WTC11 (cell line): Measurements from ENCODE around the gene OTOG.

ENCODE experiments used
- GRHL2 ChIP-seq: fragments of 250-450 bp; sonication (Bioruptor Pico); IDR thresholded peaks from 2 replicates; pipeline ENCODE4 v1.8.0; 2022; ENCODE audit warnings: mild to moderate bottlenecking, moderate library complexity; ENCODE audit not compliant: insufficient replicate concordance, severe bottlenecking
- TEAD4 ChIP-seq: sonication (generic); formaldehyde crosslinking; IDR thresholded peaks from 2 replicates; pipeline ENCODE4 v1.8.0; 2022; ENCODE audit warnings: mild to moderate bottlenecking, missing genetic modification reagents
- TF ChIP-seq, protein P1 (sequence below): sonication (generic); formaldehyde crosslinking; conservative IDR thresholded peaks from 2 replicates; pipeline ENCODE4 v1.8.1; 2022; ENCODE audit warnings: mild to moderate bottlenecking, missing genetic modification reagents
- TF ChIP-seq, protein P2 (sequence below): fragments of 200-600 bp; IDR thresholded peaks from 2 replicates; pipeline ENCODE4 v1.8.0; 2022; ENCODE audit warnings: antibody characterized with exemption
- TF ChIP-seq, protein P3 (sequence below): sonication (generic); formaldehyde crosslinking; IDR thresholded peaks from 2 replicates; pipeline ENCODE4 v1.8.0; 2022; ENCODE audit warnings: mild to moderate bottlenecking, missing genetic modification reagents

DNA sequence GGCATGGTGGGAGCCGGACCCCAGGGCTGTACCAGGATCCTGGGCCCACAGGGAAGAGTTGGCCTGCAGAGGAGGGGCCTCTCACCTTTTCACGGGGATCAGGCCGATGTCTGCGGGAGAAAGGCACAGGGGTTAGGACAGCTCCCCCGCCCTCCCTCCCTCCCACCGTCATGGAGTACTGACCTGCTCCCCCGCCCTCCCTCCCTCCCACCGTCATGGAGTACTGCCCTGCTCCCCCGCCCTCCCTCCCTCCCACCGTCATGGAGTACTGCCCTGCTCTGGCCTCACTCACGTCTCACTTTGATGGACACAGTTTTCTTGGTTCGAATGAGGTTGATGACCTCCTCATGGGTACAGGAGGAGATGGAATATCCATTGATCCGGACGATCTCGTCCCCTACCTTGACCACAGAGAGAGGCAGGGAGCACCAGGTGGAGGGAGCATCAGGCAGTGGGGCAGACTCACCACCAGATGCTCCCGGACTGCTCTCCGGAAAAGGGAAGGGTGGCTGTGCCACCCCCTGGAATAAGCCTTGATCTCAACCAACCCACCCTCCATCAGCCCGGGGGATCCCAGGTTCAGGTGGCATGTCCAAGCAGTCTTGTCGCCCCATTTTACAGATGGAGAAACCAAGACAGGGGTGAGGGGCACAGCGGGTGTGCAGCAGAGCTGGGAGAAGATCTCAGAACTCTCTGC is 20.0 kb upstream of the OTOG start:
- TF ChIP-seq, protein P1, sequence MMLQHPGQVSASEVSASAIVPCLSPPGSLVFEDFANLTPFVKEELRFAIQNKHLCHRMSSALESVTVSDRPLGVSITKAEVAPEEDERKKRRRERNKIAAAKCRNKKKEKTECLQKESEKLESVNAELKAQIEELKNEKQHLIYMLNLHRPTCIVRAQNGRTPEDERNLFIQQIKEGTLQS (CRISPR knock-in tag) = no peak
- TF ChIP-seq, protein P2, sequence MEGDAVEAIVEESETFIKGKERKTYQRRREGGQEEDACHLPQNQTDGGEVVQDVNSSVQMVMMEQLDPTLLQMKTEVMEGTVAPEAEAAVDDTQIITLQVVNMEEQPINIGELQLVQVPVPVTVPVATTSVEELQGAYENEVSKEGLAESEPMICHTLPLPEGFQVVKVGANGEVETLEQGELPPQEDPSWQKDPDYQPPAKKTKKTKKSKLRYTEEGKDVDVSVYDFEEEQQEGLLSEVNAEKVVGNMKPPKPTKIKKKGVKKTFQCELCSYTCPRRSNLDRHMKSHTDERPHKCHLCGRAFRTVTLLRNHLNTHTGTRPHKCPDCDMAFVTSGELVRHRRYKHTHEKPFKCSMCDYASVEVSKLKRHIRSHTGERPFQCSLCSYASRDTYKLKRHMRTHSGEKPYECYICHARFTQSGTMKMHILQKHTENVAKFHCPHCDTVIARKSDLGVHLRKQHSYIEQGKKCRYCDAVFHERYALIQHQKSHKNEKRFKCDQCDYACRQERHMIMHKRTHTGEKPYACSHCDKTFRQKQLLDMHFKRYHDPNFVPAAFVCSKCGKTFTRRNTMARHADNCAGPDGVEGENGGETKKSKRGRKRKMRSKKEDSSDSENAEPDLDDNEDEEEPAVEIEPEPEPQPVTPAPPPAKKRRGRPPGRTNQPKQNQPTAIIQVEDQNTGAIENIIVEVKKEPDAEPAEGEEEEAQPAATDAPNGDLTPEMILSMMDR = no peak
- TF ChIP-seq GRHL2 (CRISPR knock-in tag) (no peak), TEAD4 (CRISPR knock-in tag) (no peak)
- TF ChIP-seq, protein P3, sequence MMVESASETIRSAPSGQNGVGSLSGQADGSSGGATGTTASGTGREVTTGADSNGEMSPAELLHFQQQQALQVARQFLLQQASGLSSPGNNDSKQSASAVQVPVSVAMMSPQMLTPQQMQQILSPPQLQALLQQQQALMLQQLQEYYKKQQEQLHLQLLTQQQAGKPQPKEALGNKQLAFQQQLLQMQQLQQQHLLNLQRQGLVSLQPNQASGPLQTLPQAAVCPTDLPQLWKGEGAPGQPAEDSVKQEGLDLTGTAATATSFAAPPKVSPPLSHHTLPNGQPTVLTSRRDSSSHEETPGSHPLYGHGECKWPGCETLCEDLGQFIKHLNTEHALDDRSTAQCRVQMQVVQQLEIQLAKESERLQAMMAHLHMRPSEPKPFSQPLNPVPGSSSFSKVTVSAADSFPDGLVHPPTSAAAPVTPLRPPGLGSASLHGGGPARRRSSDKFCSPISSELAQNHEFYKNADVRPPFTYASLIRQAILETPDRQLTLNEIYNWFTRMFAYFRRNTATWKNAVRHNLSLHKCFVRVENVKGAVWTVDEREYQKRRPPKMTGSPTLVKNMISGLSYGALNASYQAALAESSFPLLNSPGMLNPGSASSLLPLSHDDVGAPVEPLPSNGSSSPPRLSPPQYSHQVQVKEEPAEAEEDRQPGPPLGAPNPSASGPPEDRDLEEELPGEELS (CRISPR knock-in tag) = no peak
